ENCODE measurements around the gene AKR1A1.
"Not testable (repeated sequence)": the region's sequence is repeated elsewhere in the genome, so short reads cannot be mapped to it uniquely, and the experiment has no call there.

The AKR1A1 gene

DNA sequence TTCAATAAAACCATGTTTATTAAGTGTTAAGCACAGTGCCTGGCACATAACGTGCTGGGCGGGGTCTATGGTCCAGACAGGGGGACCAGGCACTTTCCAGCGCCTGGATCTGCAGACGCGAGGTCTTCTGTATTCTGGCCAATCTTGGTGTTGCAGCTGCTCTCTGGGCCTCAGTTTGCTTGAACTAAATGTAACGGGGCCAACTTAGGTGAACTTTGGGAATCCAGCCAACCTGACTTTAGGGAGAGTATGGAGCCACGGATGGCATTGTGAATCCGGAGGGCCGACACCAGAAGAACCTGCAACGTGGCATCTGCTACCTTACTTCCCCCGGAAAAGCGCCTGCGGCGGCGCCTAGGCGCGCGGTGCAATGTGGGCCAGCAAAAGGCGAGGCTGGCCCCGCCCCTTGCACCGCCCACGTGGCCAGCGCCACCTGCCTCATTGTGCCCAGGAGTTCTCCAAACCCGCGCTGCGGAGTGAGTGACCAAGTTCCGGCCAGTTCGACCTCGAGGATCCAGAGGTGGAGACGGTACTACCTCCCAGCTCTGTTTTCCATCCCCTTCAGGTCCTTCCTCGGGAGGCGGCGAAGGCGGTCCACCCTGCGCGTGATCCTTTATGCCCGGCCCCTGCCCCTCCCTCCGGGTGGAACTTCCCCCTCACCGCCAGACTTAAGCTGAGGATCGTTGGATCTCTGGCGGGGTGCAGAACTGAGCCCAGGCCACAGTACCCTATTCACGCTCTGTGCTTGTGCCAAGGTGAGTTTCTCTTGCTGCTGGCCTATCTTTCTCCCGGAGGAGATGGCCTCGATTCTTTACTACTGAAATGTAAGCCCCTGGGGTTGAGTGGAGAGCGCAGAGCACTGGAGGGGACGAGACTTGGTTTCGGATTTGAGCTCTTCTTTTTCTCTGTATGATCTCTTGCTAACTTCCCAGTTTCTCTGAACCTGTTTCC is at the start of gene AKR1A1:
Gene AKR1A1, plus strand, starts transcription at position 426 of the 951 bp plus-strand sequence. CDS start 10,969 bp downstream, outside the sequence.
- peak; percentile 54 to 69 for DNase-seq (ENCODE audit: low read depth in 2 of 2, low spot score in 1 of 2)

DNA sequence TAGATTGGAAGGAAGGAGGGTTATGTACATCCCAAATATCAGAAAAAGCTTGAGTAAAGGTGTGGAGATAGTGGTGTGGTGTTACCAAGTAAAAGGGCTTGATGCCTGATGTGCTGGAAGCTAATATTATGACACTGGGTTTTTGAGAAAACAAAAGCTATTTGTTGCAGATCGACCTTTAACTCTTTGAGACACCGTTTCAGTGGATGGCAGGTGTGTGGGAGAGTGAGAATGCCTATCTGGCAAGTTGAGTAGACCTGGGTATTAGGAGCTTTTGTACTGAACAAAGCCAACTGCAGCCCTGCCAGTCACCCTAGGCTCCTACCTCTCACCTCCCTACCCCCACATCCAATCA is 49.1 kb upstream of the AKR1A1 start:
- DNase-seq (ENCODE audit: low read depth in 2 of 2, low spot score in 1 of 2) = no peak

DNA sequence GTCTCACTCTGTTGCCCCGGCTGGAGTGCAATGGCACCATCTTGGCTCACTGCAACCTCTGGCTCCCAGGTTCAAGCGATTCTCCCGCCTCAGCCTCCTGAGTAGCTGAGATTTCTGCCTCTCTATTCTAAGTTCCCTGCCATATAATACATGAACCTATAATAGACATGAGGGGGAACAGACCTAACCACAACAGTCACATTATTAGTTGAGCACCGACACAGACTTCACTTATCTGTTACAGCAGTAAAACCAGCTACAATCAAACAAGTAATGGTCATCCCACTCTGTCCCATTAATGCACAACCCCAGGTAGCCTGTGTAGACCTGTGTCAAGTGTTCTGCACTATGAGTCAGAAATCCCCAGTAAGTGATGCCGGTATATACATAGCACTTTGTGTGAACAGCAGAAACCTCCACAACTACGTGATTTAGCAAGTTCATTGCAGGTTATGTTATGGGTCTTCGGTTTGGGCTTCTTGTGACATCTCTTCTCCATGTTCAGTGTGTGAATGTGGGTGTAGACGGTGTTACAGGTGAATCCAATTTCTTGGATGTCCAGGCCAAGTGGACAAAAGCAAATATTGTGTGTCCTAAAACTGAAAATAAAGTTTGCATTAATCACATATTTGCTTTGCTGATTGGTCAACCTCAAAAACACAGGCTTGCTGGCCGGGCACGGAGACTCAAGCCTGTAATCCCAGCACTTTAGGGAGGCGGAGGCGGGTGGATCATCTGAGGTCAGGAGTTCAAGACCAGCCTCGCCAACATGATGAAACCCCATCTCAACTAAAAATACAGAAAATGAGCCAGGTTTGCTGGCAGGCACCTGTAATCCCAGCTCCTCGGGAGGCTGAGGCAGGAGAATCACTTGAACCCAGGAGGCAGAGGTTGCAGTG is 46.9 kb upstream of the AKR1A1 start:
- no peak for DNase-seq (ENCODE audit: low read depth in 2 of 2, low spot score in 1 of 2)

DNA sequence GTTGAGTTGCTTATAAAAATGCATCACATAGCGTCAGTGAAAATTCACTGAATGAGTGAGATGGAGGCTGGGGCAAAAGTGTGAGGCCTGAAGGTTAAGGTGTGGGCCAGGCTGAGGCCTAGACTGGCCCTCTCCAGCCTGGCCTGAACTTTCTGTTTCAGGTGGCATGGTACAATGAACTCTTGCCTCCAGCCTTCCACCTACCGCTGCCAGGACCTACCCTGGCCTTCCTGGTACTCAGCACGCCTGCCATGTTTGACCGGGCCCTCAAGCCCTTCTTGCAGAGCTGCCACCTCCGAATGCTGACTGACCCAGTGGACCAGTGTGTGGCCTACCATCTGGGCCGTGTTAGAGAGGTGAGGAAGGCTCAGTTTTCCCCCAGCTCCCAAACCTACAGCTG is 43.4 kb upstream of the AKR1A1 start:
- no peak for DNase-seq (ENCODE audit: low read depth in 2 of 2, low spot score in 1 of 2)

DNA sequence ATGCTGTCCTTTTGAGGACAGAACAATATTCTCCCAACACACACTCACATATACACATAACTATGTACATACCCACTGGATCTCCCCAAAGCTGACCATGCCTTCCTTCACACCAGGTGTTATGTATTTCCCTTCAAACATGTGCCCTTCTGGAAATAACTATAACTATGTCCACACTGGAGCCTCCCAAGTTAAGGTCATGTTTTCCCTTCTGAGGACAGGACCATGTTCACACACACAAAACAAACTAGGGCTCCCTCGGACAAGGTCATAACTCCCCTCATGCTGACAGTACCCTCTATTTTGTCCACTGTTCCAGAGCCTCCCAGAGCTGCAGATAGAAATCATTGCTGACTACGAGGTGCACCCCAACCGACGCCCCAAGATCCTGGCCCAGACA is 42.7 kb upstream of the AKR1A1 start:
- DNase-seq (ENCODE audit: low read depth in 2 of 2, low spot score in 1 of 2) = no peak

GRCh38 chr1:45508295-45509151 is 42.1 kb upstream of the AKR1A1 start:
- no peak for DNase-seq (ENCODE audit: low read depth in 2 of 2, low spot score in 1 of 2)

- no peak for DNase-seq (ENCODE audit: low read depth in 2 of 2, low spot score in 1 of 2)
Observed at GRCh38 chr1:45510036-45510971, 40.3 kb upstream of the AKR1A1 start.

DNA sequence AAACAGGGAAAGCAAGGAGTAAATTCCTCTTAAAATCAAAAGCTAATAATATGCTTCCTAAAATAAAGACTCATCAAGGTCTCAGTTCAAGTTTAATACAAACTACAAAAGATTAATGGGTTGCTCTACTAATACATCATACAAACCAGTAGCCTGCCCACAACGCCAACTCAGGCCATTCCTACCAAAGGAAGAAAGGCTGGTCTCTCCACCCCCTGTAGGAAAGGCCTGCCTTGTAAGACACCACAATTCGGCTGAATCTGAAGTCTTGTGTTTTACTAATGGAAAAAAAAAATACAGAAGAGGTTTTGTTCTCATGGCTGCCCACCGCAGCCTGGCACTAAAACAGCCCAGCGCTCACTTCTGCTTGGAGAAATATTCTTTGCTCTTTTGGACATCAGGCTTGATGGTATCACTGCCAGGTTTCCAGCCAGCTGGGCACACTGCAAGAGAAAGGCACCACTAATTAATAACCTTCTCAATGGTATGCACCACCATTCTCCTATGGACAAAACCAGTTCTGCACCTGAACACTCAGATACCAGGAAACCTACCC is 39.6 kb upstream of the AKR1A1 start:
- no peak for DNase-seq (ENCODE audit: low read depth in 2 of 2, low spot score in 1 of 2)

DNA sequence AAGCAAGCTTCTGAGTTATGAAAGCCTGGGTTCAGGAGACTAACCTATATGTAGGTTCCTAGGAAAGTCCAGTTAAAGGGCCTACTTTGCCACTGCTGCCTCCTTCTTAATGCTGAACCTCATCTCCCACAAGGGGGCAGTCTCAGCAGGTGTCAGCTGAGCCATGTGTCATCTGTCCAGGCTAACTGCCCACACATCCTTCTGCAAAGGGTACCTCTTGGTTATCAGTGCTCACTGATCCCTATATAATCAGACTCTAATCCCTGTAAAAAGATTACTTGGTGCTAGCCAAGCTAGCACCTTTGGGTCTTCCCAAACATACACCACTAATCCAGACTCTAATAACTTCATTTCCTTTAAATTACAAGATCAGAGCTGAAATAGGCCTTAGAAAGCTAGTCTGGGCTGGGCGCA is 38.0 kb upstream of the AKR1A1 start:
- DNase-seq (ENCODE audit: low read depth in 2 of 2, low spot score in 1 of 2) = no peak

DNA sequence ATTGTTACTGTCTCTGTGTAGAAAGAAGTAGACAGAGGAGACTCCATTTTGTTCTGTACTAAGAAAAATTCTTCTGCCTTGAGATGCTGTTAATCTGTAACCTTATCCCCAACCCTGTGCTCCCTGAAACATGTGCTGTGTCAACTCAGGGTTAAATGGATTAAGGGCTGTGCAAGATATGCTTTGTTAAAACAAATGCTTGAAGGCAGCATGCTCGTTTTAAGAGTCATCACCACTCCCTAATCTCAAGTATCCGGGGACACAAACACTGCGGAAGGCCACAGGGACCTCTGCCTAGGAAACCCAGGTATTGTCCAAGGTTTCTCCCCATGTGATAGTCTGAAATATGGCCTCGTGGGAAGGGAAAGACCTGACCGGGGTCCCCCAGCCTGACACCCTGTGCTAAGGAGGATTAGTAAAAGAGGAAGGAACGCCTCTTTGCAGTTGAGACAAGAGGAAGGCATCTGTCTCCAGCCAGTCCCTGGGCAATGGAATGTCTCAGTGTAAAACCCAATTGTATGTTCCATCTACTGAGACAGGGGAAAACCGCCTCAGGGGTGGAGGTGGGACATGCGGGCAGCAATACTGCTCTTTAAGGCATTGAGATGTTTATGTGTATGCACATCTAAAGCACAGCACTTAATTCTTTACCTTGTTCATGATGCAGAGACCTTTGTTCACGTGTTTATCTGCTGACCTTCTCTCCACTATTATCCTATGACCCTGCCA is 36.9 kb upstream of the AKR1A1 start:
- DNase-seq (ENCODE audit: low read depth in 2 of 2, low spot score in 1 of 2) = not testable (repeated sequence)

- no peak for DNase-seq (ENCODE audit: low read depth in 2 of 2, low spot score in 1 of 2)
Observed at GRCh38 chr1:45516036-45516435, 34.6 kb upstream of the AKR1A1 start.

- no peak for DNase-seq (ENCODE audit: low read depth in 2 of 2, low spot score in 1 of 2)
Observed at GRCh38 chr1:45516465-45516864, 34.2 kb upstream of the AKR1A1 start.

- DNase-seq (ENCODE audit: low read depth in 2 of 2, low spot score in 1 of 2) = not testable (repeated sequence)
Observed at GRCh38 chr1:45518366-45518765, 32.3 kb upstream of the AKR1A1 start.

- no peak for DNase-seq (ENCODE audit: low read depth in 2 of 2, low spot score in 1 of 2)
Observed at GRCh38 chr1:45518910-45519309, 31.7 kb upstream of the AKR1A1 start.

- DNase-seq (ENCODE audit: low read depth in 2 of 2, low spot score in 1 of 2) = not testable (repeated sequence)
Observed at GRCh38 chr1:45519774-45520173, 30.9 kb upstream of the AKR1A1 start.

- DNase-seq (ENCODE audit: low read depth in 2 of 2, low spot score in 1 of 2) = peak; percentile 86 to 92
Observed at GRCh38 chr1:45521413-45522323, 29.0 kb upstream of the AKR1A1 start, which contains the start of gene PRDX1. TSS of gene PRDX1 (minus strand) at chr1:45521884. CDS start at chr1:45519043, 2,841 bp downstream.

GRCh38 chr1:45522324-45523104 is 28.1 kb upstream of the AKR1A1 start:
- DNase-seq (ENCODE audit: low read depth in 2 of 2, low spot score in 1 of 2) = no peak
